ENCODE results near the gene FAM83D.

GRCh38 chr20:38893565-38894090, 32.6 kb upstream of the FAM83D start:
- TF ChIP-seq, protein P1, sequence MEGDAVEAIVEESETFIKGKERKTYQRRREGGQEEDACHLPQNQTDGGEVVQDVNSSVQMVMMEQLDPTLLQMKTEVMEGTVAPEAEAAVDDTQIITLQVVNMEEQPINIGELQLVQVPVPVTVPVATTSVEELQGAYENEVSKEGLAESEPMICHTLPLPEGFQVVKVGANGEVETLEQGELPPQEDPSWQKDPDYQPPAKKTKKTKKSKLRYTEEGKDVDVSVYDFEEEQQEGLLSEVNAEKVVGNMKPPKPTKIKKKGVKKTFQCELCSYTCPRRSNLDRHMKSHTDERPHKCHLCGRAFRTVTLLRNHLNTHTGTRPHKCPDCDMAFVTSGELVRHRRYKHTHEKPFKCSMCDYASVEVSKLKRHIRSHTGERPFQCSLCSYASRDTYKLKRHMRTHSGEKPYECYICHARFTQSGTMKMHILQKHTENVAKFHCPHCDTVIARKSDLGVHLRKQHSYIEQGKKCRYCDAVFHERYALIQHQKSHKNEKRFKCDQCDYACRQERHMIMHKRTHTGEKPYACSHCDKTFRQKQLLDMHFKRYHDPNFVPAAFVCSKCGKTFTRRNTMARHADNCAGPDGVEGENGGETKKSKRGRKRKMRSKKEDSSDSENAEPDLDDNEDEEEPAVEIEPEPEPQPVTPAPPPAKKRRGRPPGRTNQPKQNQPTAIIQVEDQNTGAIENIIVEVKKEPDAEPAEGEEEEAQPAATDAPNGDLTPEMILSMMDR (IDR thresholded peaks at IDR 0.05): peak; percentile 64 to 96 (median 79)
- no peak for TF ChIP-seq POLR2AphosphoS5 (IDR thresholded peaks at IDR 0.05)
- TF ChIP-seq EP300 (IDR thresholded peaks at IDR 0.05): no peak
- TF ChIP-seq POLR2A (IDR thresholded peaks at IDR 0.05; ENCODE audit: low read depth): no peak

All from esophagus muscularis mucosa (tissue), 4 donors.